HL-60/S4 treated with phorbol 12-myristate 13-acetate at 8.2 ng/mL for 4 days and 3 days (cell line): Measurements from ENCODE around the gene IFNA4.
"Not testable (repeated sequence)": the region's sequence is repeated elsewhere in the genome, so short reads cannot be mapped to it uniquely, and the experiment has no call there.

Source experiments
- in situ Hi-C: fragments of 300-500 bp; cut with MboI; formaldehyde crosslinking; loops from 2 replicates; pipeline ENCODE4 v1.15.0; 2022; ENCODE audit warnings: low sequenced_read_pairs

Gene IFNA4

DNA sequence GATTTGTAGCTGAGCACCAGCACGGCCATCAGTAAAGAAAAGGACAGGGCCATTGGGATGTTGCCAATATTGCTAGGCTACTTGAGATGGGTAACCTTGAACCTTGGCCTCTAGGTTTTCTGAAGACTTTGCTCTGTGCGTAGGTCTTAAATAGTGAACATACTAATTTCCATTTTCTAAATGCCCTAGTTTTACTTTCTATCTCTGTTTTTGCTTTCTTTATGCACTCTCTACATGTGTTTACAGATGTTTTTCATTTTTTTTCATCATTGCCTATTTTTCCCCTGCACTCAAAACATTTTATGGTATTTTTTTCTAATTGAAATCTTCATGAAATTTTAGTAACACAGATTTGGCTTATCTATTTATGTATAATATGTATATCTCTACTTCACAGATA is 20.8 kb downstream of the IFNA4 start, which contains the start of gene IFNA21:
Gene IFNA21, minus strand, starts transcription at position 101 of the 400 bp plus-strand sequence. Its CDS starts 48 bp downstream, at position 53.
- in situ Hi-C loops: not testable (repeated sequence)

DNA sequence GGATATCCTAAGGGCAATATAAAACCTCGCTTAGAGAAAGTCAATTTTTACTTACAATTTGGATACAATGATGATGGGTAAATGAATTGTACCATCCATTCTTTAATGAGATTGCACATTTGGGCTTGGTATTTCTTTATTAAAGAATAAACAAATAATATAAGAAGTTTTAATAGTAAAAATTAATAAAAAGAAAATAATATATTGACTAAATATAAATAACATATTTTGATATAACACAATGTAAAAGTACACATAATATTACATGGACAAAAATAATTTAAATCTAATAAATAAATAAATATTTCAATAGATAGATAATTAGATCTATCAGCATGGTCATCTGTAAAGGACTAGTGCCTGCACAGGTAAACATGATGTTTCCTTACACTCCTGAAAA is 21.9 kb downstream of the IFNA4 start:
- in situ Hi-C loops: no loop called here

DNA sequence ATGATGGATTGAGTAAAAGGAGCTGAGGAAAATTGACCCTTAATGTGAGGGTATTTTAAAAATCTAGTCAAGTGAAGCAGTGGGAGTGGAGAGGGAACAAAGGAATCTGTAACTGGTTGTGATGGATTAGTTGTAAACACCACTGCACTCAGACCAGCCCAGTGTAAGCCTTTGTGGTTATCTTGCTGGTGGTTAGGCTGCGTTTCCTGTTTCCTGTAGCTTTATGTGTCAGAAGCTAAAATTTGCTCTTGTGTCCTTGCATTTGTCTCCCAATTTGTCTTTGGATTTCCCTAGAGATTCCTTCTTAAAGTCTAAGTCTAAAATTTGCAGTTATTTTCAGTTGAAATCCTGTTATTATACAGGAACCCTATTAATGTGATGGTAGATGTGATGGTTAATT is 27.2 kb downstream of the IFNA4 start:
- in situ Hi-C loops: no loop called here

DNA sequence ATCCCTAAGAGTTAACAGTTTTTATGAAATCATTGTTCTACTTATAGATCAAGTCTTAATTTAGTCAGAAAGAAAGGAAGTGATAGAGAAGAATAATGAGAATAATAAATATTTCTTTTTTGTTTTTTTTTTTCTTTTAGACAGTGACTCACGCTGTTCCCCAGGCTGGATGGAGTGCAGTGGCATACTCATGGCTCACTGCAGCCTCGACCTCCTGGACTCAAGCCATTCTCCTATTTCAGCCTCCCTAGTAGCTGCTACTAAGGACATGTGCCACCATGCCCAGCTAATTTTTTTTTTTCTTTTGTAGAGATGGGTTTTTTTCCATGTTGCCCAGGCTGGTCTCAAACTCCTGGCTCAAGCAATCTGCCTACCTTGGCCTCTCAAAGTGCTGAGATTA is 31.9 kb downstream of the IFNA4 start:
- in situ Hi-C loops: no loop called here

- in situ Hi-C loops: no loop called here
Measured at GRCh38 chr9:21154018-21154608, 33.3 kb downstream of the IFNA4 start.

- in situ Hi-C loops: no loop called here
Measured at GRCh38 chr9:21153336-21154017, 33.9 kb downstream of the IFNA4 start.

- in situ Hi-C loops: no loop called here
Measured at GRCh38 chr9:21144603-21145002, 42.8 kb downstream of the IFNA4 start.

GRCh38 chr9:21141427-21141882 is 45.9 kb downstream of the IFNA4 start, which contains the start of gene IFNW1:
Gene IFNW1 (minus strand): TSS chr9:21141832. CDS start chr9:21141570, 262 bp downstream.
- in situ Hi-C loops: no loop called here

DNA sequence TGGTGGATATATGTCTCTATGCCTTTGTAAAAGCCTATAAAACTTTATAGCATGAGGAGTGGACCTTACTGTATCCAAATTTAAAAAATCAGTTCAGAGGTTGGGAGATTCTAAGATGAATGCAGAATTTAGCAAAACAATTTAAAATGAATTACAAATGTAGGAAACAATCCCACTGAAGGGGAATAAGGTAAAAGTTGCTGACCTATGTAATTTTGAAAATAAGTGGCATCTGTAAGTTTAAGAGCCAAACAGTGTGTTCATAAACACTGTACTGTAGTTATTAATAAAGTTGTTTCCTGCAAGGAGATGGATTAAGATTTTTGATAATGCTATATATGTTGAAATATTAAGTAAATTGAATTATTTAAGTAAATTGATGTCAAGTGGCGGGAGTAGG is 50.4 kb downstream of the IFNA4 start:
- in situ Hi-C loops: no loop called here
